ENCODE measurements around the gene GLIPR1.
"Not testable (repeated sequence)": the region's sequence is repeated elsewhere in the genome, so short reads cannot be mapped to it uniquely, and the experiment has no call there.

Gene GLIPR1

DNA sequence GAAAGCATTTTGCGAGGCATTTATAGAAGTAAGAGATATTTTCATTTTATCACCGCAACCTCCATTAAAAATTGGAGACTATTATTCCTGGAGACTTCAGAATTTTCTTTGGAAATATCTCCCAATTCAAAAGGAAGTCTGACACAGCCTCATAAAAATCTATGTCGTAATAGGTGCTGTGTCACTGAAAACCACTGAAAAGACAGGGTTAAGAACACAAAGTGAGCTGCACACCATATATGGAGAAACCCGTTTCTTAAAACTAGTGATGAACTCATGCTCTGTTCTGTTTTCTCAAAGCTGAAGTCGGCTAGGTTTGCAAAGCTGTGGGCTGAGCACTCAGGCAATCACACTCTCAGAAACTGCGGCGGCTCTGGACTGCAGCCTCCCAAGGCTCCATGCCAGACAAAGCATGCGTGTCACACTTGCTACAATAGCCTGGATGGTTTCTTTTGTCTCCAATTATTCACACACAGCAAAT is at the start of gene GLIPR1:
GLIPR1 (plus strand) TSS at position 287 of the 481 bp plus-strand sequence; CDS start at position 413, 126 bp downstream.
- TF ChIP-seq, protein P1, sequence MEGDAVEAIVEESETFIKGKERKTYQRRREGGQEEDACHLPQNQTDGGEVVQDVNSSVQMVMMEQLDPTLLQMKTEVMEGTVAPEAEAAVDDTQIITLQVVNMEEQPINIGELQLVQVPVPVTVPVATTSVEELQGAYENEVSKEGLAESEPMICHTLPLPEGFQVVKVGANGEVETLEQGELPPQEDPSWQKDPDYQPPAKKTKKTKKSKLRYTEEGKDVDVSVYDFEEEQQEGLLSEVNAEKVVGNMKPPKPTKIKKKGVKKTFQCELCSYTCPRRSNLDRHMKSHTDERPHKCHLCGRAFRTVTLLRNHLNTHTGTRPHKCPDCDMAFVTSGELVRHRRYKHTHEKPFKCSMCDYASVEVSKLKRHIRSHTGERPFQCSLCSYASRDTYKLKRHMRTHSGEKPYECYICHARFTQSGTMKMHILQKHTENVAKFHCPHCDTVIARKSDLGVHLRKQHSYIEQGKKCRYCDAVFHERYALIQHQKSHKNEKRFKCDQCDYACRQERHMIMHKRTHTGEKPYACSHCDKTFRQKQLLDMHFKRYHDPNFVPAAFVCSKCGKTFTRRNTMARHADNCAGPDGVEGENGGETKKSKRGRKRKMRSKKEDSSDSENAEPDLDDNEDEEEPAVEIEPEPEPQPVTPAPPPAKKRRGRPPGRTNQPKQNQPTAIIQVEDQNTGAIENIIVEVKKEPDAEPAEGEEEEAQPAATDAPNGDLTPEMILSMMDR (IDR thresholded peaks at IDR 0.05; ENCODE audit: insufficient read depth, low read depth, low read length, missing control alignments), result no peak
- peak within 1 kb of the TSS; percentile 21 for H3K4me3 ChIP-seq (ENCODE audit: low read length)
- peak; percentile 92 for DNase-seq (ENCODE audit: low read depth)

DNA sequence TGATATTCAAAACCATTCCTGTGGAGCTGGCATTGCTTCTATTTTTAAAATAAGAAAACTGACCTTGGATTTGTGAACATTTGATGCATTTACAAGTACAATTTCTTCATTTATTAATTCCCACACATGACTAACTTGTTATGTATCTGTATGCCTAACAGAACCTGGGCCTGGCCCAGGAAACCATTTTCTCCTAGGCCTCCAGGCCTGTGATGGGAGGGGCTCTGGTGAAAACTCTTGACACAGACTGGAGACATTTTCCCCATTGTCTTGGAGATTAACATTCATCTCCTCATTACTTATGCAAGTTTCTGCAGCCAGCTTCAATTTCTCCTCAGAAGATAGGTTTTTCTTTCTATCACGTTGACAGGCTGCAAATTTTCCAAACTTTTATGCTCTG is 47.6 kb upstream of the GLIPR1 start:
- H3K4me3 ChIP-seq (ENCODE audit: low read length), result no peak overlapping the region
- TF ChIP-seq, protein P1 (IDR thresholded peaks at IDR 0.05; ENCODE audit: insufficient read depth, low read depth, low read length, missing control alignments), result no peak
- no peak for DNase-seq (ENCODE audit: low read depth)

DNA sequence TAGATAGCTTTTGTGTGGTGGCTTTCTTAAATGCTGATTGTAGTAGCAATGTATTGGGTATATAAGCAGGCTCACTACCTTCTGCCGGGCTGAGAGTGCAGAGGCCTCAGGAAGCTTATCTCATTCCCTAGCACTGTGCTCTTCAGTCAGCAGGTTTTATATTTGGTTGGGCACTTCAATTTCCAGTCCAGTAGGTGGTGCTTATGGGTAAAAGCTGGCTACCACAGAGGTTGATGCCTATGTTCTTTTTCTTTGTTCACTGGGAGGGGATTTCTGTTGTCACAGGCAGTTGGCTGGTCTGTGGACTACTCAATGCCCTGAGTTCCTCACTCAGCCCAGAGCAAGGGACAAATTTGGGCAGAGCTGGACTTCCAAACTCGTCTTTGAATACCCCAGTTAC is 43.0 kb upstream of the GLIPR1 start:
- TF ChIP-seq, protein P1 (IDR thresholded peaks at IDR 0.05; ENCODE audit: insufficient read depth, low read depth, low read length, missing control alignments), result no peak
- peak; percentile 47 for DNase-seq (ENCODE audit: low read depth)
- H3K4me3 ChIP-seq (ENCODE audit: low read length), result no peak overlapping the region

DNA sequence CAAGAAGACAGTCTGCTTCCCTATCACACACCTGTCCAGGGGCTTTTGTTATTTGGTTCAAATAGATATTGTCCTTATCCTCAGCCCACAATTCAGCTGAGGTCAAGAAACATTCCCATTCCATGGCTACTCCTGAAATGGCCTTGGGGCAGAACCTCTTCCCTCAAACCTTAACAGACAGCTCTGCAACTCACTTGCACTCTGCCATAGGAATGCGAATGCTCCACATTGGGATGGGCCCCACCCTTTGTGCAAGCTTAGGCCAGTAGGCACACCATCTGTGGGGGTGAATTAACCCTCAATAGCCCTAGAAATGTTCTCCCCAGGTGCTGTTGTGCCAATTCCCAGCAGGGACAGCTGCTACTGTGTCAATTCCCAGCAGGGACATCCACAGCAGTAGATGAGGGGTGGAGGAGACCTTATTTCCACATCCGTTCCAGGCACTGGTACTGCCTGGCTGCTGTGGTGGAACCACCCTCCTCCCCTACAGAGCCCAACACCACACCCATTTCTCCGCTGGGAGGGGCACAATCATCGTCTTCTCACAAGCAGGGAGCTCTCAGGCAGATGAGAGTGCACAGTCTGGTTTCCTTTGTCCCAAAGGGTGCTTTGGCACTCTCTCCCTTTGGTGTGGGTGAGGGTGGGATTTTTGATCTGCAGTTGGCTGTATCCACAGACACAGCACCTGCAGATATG is 42.3 kb upstream of the GLIPR1 start:
- TF ChIP-seq, protein P1 (IDR thresholded peaks at IDR 0.05; ENCODE audit: insufficient read depth, low read depth, low read length, missing control alignments), result no peak
- peak; percentile 38 for DNase-seq (ENCODE audit: low read depth)
- H3K4me3 ChIP-seq (ENCODE audit: low read length), result no peak overlapping the region

DNA sequence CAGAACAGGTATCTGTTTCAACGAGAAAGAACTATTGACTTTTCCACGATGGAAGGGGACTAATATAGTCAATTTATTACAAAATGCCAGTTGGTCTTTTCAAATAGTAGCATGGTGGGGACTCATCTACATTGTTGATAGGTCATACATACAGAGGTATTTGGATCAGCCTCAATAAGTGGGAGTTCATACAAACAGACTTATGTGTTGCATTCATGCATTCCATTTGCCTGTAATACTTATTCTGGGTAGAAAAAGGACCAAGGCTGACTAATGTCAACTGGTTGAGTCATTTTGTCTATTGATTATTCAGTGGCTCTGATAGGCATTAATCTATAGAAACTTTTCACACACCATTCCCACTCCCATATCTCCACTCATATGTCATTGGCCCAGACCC is 41.5 kb upstream of the GLIPR1 start:
- TF ChIP-seq, protein P1 (IDR thresholded peaks at IDR 0.05; ENCODE audit: insufficient read depth, low read depth, low read length, missing control alignments), result no peak
- H3K4me3 ChIP-seq (ENCODE audit: low read length), result no peak overlapping the region
- no peak for DNase-seq (ENCODE audit: low read depth)

DNA sequence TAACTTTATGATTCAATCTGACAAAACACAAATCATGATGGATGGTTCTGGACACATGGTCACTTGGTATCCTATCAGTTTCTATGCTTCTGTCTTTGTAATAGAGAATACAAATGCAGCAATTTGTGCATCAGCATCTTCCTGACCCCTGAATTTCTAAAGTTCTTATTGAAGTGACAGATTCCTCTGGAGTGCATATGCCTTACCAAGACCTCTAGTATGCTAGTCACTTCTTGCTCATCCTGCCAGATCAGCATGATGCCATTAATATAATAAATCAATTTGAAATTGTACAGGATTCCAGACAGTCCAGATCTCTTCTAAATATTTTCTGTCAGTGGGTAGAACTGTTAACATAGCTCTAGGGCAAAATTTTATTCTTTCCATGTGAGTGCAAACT is 40.6 kb upstream of the GLIPR1 start:
- no peak overlapping the region for H3K4me3 ChIP-seq (ENCODE audit: low read length)
- DNase-seq (ENCODE audit: low read depth), result no peak
- TF ChIP-seq, protein P1 (IDR thresholded peaks at IDR 0.05; ENCODE audit: insufficient read depth, low read depth, low read length, missing control alignments), result no peak

DNA sequence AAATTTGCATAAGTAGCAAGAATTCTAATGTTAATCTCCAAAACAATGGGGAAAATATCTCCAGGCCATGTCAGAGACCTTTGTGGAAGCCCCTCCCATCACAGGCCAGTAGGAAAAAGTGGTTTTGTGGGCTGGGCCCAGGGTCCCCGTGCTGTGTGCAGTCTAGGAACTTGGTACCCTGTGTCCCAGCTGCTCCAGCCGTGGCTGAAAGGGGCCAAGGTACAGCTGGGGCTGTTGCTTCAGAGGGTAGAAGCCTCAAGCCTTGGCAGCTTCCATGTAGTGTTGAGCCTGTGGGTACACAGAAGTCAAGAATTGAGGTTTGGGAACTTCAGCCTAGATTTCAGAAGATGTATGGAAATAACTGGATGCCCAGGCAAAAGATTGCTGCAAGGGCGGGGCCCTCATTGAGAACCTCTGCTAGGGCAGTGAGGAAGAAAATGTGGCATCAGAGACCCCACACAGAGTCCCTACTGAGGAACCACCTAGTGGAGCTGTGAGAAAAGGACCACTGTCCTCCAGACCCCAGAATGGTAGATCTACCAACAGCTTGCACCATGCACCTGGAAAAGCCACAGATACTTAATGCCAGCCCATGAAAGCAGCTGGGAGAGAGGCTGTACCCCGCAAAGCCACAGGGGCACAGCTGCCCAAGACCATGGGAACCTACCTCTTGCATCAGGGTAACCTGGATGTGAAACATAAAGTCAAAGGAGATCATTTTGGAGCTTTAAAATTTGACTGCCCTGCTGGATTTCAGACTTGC is 38.7 kb upstream of the GLIPR1 start:
- not testable (repeated sequence) for H3K4me3 ChIP-seq (ENCODE audit: low read length); DNase-seq (ENCODE audit: low read depth)

DNA sequence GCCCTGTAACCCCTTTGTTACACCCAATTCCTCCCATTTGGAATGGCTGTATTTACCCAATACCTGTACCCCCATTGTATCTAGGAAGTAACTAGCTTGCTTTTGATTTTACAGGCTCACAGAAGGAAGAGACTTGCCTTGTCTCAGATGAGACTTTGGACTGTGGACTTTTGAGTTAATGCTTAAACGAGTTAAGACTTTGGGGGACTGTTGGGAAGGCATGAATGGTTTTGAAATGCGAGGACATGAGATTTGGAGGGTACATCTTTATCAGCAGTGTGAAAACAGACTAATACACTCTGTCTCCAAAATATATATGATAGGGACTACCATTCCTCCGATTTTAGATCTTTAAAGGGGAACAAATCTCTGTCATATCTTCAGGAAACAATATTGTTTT is 38.1 kb upstream of the GLIPR1 start:
- DNase-seq (ENCODE audit: low read depth); H3K4me3 ChIP-seq (ENCODE audit: low read length): not testable (repeated sequence)
